Keratinocyte (primary cell): ENCODE data around the gene RTEL1. TPM values are rescaled to one million over a fixed set of nuclear protein-coding genes. Genes with fewer than 3 reads are reported as not detected.

Source experiments
- DNase-seq: peaks from one replicate; pipeline ENCODE4 v3.0.0-alpha.2; 2011; ENCODE audit warnings: low read depth, missing footprints, low spot score
- FAIRE-seq: peaks from 2 replicates; lab custom pipeline; 2011; peaks lifted over from hg19 to GRCh38; lab: Jason Lieb, UNC
- H2AFZ ChIP-seq: 2 replicates; pipeline ENCODE4 v1.6.0; 2012; ENCODE audit warnings: low read length, control low read depth, inconsistent platforms; ENCODE audit not compliant: control insufficient read depth
- H3K27ac ChIP-seq: 2 replicates; pipeline ENCODE4 v1.5.1; 2011; ENCODE audit warnings: low read length; ENCODE audit not compliant: control insufficient read depth, insufficient read depth
- H3K27me3 ChIP-seq: 3 replicates; pipeline ENCODE4 v1.6.0; 2011; ENCODE audit warnings: low read length; ENCODE audit not compliant: control insufficient read depth, insufficient read depth; ENCODE audit errors: extremely low read depth
- H3K36me3 ChIP-seq, 2 experiments: 2 replicates in 1 of 2; 3 replicates in 1 of 2; pipeline ENCODE4 v1.5.1; 2011; ENCODE audit warnings: low read length in 2 of 2, mild to moderate bottlenecking in 1 of 2; ENCODE audit not compliant: control insufficient read depth in 2 of 2, insufficient read depth in 2 of 2; ENCODE audit errors: extremely low read depth in 1 of 2
- H3K4me1 ChIP-seq: 3 replicates; pipeline ENCODE4 v1.5.1; 2011; ENCODE audit warnings: low read length; ENCODE audit not compliant: control insufficient read depth, insufficient read depth; ENCODE audit errors: extremely low read depth
- H3K4me2 ChIP-seq: 3 replicates; pipeline ENCODE4 v1.6.0; 2011; ENCODE audit warnings: low read depth, low read length; ENCODE audit not compliant: control insufficient read depth, insufficient read depth; ENCODE audit errors: extremely low read depth
- H3K4me3 ChIP-seq, 3 experiments: fragments of 200-600 bp in 1 of 3; sonication (generic) in 1 of 3; 2 replicates in 2 of 3; 3 replicates in 1 of 3; pipeline ENCODE4 v1.5.1; 2011 to 2016; ENCODE audit warnings: low read length in 3 of 3, mild to moderate bottlenecking in 3 of 3, control low read depth in 2 of 3, inconsistent platforms in 1 of 3, low read depth in 1 of 3, mixed read lengths in 1 of 3, mixed run types in 1 of 3, moderate library complexity in 1 of 3; ENCODE audit not compliant: control insufficient read depth in 2 of 3, insufficient read depth in 2 of 3; ENCODE audit errors: extremely low read depth in 1 of 3
- H3K79me2 ChIP-seq: 2 replicates; pipeline ENCODE4 v1.6.0; 2012; ENCODE audit warnings: low read length; ENCODE audit not compliant: control insufficient read depth, insufficient read depth
- H3K9ac ChIP-seq: 3 replicates; pipeline ENCODE4 v1.6.0; 2011; ENCODE audit warnings: low read length; ENCODE audit not compliant: control insufficient read depth, insufficient read depth; ENCODE audit errors: extremely low read depth
- H3K9me1 ChIP-seq: 3 replicates; pipeline ENCODE4 v1.6.0; 2011; ENCODE audit warnings: low read length; ENCODE audit not compliant: control insufficient read depth, insufficient read depth; ENCODE audit errors: extremely low read depth
- H3K9me3 ChIP-seq: 2 replicates; pipeline ENCODE4 v1.5.1; 2012; ENCODE audit warnings: low read depth, low read length; ENCODE audit not compliant: control insufficient read depth
- H4K20me1 ChIP-seq: 3 replicates; pipeline ENCODE4 v1.6.0; 2011; ENCODE audit warnings: low read length; ENCODE audit not compliant: control insufficient read depth, insufficient read depth; ENCODE audit errors: extremely low read depth
- EZH2 ChIP-seq: IDR thresholded peaks from one replicate; pipeline ENCODE4 v1.6.1; 2012; ENCODE audit warnings: inconsistent platforms, mild to moderate bottlenecking, low read length, moderate library complexity
- dilution Hi-C: fragments of 300-500 bp; cut with MboI; formaldehyde crosslinking; loops from one replicate; pipeline ENCODE4 v1.7.0; 2020; ENCODE audit warnings: low sequenced_read_pairs; ENCODE audit not compliant: extremely low pct_ligation_motif_present
- polyA plus RNA-seq, 5 experiments: library from polyadenylated mRNA; depleted of rRNA in 3 of 5; stranded (reverse) in 3 of 5; stranded (forward) in 1 of 5; unstranded in 1 of 5; fragments of >200 nt; gene quantifications; 1 replicate in 1 of 5; 2 replicates in 3 of 5; 3 replicates in 1 of 5; pipeline versions ENCODE4 v1.2.1 to v1.2.3, GENCODE V29; 2011 to 2012; ENCODE audit warnings: missing spikeins in 2 of 5, low read depth in 1 of 5, low replicate concordance in 1 of 5
- TF ChIP-seq, protein P1 (sequence below), 3 experiments: IDR thresholded peaks in 1 of 3; conservative IDR thresholded peaks in 1 of 3; optimal IDR thresholded peaks in 1 of 3; 2 replicates in 2 of 3; 3 replicates in 1 of 3; pipeline versions ENCODE3 to v1.5.1; 2011; ENCODE audit warnings: low read length in 3 of 3, mild to moderate bottlenecking in 3 of 3, moderate library complexity in 2 of 3, control low read depth in 1 of 3, inconsistent platforms in 1 of 3; ENCODE audit not compliant: insufficient read depth in 2 of 3; ENCODE audit errors: extremely low read depth in 1 of 3

Gene RTEL1
- polyA plus RNA-seq, 1 donor (not counting 4 experiments of a cell fraction or from before 2014, with no cell fraction given): 12.4 TPM

DNA sequence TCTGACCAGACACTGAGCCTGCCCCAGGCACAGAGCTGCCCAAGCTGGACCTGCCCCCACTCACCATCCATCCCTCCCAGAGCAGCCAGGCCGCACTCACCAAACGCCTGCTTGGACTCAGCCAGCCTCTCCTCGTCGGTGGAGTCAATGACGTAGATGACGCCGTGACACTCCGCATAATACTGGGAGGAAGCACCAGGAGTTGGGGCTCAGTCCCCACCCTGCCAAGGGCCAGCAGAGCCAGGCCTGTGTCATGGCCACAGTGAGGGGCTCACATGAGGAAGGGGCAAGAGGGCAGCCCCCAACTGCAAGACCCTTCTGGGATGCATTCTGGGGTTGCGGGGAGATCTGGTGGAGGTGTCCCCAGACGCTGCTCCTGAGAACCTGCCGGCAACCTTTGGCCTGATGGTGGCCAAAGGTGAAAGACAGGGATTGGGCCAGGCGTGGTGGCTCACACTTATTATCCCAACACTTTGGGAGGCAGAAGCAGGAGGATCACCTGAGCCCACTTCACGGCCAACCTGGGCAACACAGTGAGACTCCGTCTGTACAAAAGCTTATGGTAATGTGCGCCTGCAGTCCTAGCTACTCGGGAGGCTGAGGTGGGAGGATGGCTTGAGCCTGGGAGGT lies 44.0 kb downstream of the RTEL1 start:
- no peak overlapping the region for H3K9ac ChIP-seq
- H3K9me1 ChIP-seq: no peaks in the 10 kb centered on the region
- no peaks in the 10 kb centered on the region for H3K27me3 ChIP-seq
- no peak overlapping the region for H3K4me2 ChIP-seq
- no peak for FAIRE-seq
- H3K79me2 ChIP-seq: peaks cover 34% of the 10 kb centered on the region
- TF ChIP-seq, protein P1, sequence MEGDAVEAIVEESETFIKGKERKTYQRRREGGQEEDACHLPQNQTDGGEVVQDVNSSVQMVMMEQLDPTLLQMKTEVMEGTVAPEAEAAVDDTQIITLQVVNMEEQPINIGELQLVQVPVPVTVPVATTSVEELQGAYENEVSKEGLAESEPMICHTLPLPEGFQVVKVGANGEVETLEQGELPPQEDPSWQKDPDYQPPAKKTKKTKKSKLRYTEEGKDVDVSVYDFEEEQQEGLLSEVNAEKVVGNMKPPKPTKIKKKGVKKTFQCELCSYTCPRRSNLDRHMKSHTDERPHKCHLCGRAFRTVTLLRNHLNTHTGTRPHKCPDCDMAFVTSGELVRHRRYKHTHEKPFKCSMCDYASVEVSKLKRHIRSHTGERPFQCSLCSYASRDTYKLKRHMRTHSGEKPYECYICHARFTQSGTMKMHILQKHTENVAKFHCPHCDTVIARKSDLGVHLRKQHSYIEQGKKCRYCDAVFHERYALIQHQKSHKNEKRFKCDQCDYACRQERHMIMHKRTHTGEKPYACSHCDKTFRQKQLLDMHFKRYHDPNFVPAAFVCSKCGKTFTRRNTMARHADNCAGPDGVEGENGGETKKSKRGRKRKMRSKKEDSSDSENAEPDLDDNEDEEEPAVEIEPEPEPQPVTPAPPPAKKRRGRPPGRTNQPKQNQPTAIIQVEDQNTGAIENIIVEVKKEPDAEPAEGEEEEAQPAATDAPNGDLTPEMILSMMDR (optimal IDR thresholded peaks at IDR 0.05 in 1 of 3, IDR thresholded peaks at IDR 0.05 in 1 of 3, conservative IDR thresholded peaks at IDR 0.05 in 1 of 3; ENCODE audit: extremely low read depth in 1 of 3, insufficient read depth in 2 of 3, low read length in 3 of 3): no peak
- TF ChIP-seq EZH2: no peak
- peaks cover 4% of the 10 kb centered on the region for H4K20me1 ChIP-seq
- H3K4me3 ChIP-seq: no peak overlapping the region
- no peak for DNase-seq
- no peaks in the 10 kb centered on the region for H3K9me3 ChIP-seq
- no peak overlapping the region for H3K27ac ChIP-seq
- dilution Hi-C loops: no loop called here
- no peak overlapping the region for H2AFZ ChIP-seq
- peaks cover 38% of the 10 kb centered on the region for H3K4me1 ChIP-seq
- peaks cover 17 to 33% of the 10 kb centered on the region in 2 experiments for H3K36me3 ChIP-seq

DNA sequence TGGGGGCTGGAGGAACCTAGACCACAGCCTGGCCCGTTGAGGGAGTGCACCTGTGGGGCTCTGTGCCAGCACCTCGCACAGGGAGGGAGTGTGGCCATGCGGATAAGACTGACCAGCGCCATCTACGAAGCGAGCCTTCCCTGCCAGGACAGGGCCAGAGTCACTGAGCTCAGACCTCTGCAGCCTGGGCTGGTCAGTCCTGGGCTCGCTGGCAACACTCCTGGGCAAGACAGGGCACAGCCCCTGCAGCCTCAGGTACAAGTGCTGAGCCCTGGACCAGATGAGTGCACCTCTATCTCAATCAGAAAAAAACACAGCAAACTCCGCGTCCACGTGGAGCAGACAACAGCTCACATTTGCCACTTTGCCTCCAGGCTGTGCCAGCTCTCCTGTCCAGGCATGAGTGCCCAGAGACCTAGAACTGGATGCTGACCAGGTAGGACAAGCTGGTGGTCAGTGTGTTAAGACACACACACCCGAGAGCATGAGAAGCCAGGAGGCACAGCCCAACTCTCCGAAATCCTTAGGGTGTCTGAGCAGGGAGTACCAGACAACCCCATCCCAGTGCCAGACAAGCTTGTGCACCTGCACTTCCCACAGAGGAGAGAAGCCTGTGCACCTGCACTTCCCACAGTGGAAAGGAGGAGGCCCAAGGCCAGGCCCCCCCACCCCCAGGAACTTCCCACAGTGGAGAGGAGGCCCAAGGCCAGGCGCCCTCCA lies 44.8 kb downstream of the RTEL1 start:
- dilution Hi-C loops: no loop called here
- H3K36me3 ChIP-seq: peaks cover 17 to 26% of the 10 kb centered on the region in 2 experiments
- no peaks in the 10 kb centered on the region for H3K27me3 ChIP-seq
- no peak overlapping the region for H3K9ac ChIP-seq
- DNase-seq (no peak), FAIRE-seq (no peak)
- H4K20me1 ChIP-seq: peaks cover 4% of the 10 kb centered on the region
- no peak overlapping the region for H3K4me2 ChIP-seq
- peaks cover 31% of the 10 kb centered on the region for H3K79me2 ChIP-seq
- H3K4me1 ChIP-seq: peaks cover 31% of the 10 kb centered on the region
- no peaks in the 10 kb centered on the region for H3K9me3 ChIP-seq
- TF ChIP-seq, protein P1 (optimal IDR thresholded peaks at IDR 0.05 in 1 of 3, IDR thresholded peaks at IDR 0.05 in 1 of 3, conservative IDR thresholded peaks at IDR 0.05 in 1 of 3; ENCODE audit: extremely low read depth in 1 of 3, insufficient read depth in 2 of 3, low read length in 3 of 3): no peak
- no peak for TF ChIP-seq EZH2
- H3K4me3 ChIP-seq: no peak overlapping the region
- no peak overlapping the region for H2AFZ ChIP-seq
- no peak overlapping the region for H3K27ac ChIP-seq
- no peaks in the 10 kb centered on the region for H3K9me1 ChIP-seq
